Tibial artery (tissue), 4 donors: ENCODE results near the gene TLE2.
"Not testable (repeated sequence)": the region's sequence is repeated elsewhere in the genome, so short reads cannot be mapped to it uniquely, and the experiment has no call there.

ENCODE experiments used
- DNase-seq, 2 donors: peaks; one replicate each; pipeline ENCODE4 v3.0.0-alpha.2; 2019
- H3K27ac ChIP-seq, 2 donors: fragments of 200-600 bp; sonication (generic) in 1 of 2; 1 replicate in 1 of 2; 2 replicates in 1 of 2; pipeline ENCODE4 v1.5.1; 2018 to 2019; ENCODE audit warnings: mild to moderate bottlenecking in 1 of 2
- H3K27me3 ChIP-seq, 2 donors: fragments of 200-600 bp; sonication (generic) in 1 of 2; one replicate each; pipeline versions ENCODE4 v1.5.1 to v1.6.0; 2016 to 2019
- H3K36me3 ChIP-seq, 3 donors: fragments of 200-600 bp; sonication (generic) in 2 of 3; one replicate each; pipeline ENCODE4 v1.5.1; 2016 to 2019; ENCODE audit warnings: mild to moderate bottlenecking in 2 of 3
- H3K4me1 ChIP-seq, 4 donors: fragments of 200-600 bp; sonication (generic) in 2 of 4; 1 replicate in 3 of 4; 2 replicates in 1 of 4; pipeline ENCODE4 v1.5.1; 2016 to 2019
- H3K4me3 ChIP-seq, 2 donors: fragments of 200-600 bp; sonication (generic) in 1 of 2; 1 replicate in 1 of 2; 2 replicates in 1 of 2; pipeline ENCODE4 v1.5.1; 2018 to 2019; ENCODE audit warnings: mild to moderate bottlenecking in 2 of 2
- H3K9me3 ChIP-seq, 3 donors: fragments of 200-600 bp; sonication (generic) in 1 of 3; one replicate each; pipeline ENCODE4 v1.5.1; 2016 to 2019
- CTCF ChIP-seq, 2 experiments: fragments of 200-600 bp in 1 of 2; fragments of 450-650 bp in 1 of 2; IDR thresholded peaks; one replicate each; pipeline ENCODE4 v1.5.1; 2017 to 2019; ENCODE audit warnings: antibody characterized with exemption in 2 of 2, mild to moderate bottlenecking in 1 of 2, moderate library complexity in 1 of 2
- intact Hi-C: fragments of 100-400 bp; cut with DNase I; formaldehyde crosslinking; loops from one replicate; pipeline ENCODE4 v1.15.0; 2023; ENCODE audit warnings: low total_unique reads

TLE2 gene

GRCh38 chr19:2967972-2968371 is 61.1 kb downstream of the TLE2 start:
- Histone ChIP-seq H3K27ac (no peak overlapping the region), H3K27me3 (peaks cover 0 to 18% of the 10 kb centered on the region in 2 donors)
- intact Hi-C loops, result loop anchor here (5.0 kb wide), 1 partner anchor 94 kb away; the partner anchor contains the start of gene TLE5

GRCh38 chr19:2964874-2965273 is 64.2 kb downstream of the TLE2 start:
- intact Hi-C loops, result loop anchor here (5.0 kb wide), 2 partner anchors 97 to 337 kb away; partner anchors contain the start of gene TLE5
- Histone ChIP-seq H3K4me3 (no peak overlapping the region), H3K36me3 (no peaks in the 10 kb centered on the region), H3K4me1 (peaks cover 0 to 12% (median 8%) of the 10 kb centered on the region in 4 donors), H3K27ac (no peak overlapping the region), H3K27me3 (peaks cover 0 to 27% of the 10 kb centered on the region in 2 donors), H3K9me3 (no peaks in the 10 kb centered on the region)
- TF ChIP-seq CTCF (IDR thresholded peaks at IDR 0.05), result no peak
- DNase-seq, result no peak

More at GRCh38 chr19:2967972-2968371, 61.1 kb downstream of the TLE2 start:
- Histone ChIP-seq H3K4me3 (no peak overlapping the region), H3K9me3 (no peaks in the 10 kb centered on the region), H3K4me1 (peaks cover 0 to 31% (median 21%) of the 10 kb centered on the region in 4 donors), H3K36me3 (no peaks in the 10 kb centered on the region)
- no peak for TF ChIP-seq CTCF (IDR thresholded peaks at IDR 0.05)
- DNase-seq, result no peak

GRCh38 chr19:2963631-2964030 is 65.4 kb downstream of the TLE2 start:
- H3K27me3 ChIP-seq, result peaks cover 0 to 24% of the 10 kb centered on the region in 2 donors
- not testable (repeated sequence) for DNase-seq, H3K36me3 ChIP-seq, H3K27ac ChIP-seq, H3K4me3 ChIP-seq, H3K4me1 ChIP-seq, H3K9me3 ChIP-seq
- intact Hi-C loops, result loop anchor here (5.0 kb wide), 1 partner anchor 339 kb away; no protein-coding TSS in a partner anchor

GRCh38 chr19:2963122-2963521 is 66.0 kb downstream of the TLE2 start:
- Histone ChIP-seq H3K4me3 (no peak overlapping the region), H3K27ac (no peak overlapping the region), H3K27me3 (peaks cover 0 to 19% of the 10 kb centered on the region in 2 donors), H3K9me3 (no peaks in the 10 kb centered on the region), H3K36me3 (no peaks in the 10 kb centered on the region), H3K4me1 (no peaks in the 10 kb centered on the region)
- no peak for TF ChIP-seq CTCF (IDR thresholded peaks at IDR 0.05)
- intact Hi-C loops, result loop anchor here (5.0 kb wide), 1 partner anchor 339 kb away; no protein-coding TSS in a partner anchor
- no peak for DNase-seq

GRCh38 chr19:2962018-2962670 is 66.9 kb downstream of the TLE2 start:
- no peaks in the 10 kb centered on the region for H3K9me3 ChIP-seq
- TF ChIP-seq CTCF (IDR thresholded peaks at IDR 0.05), result peak; percentile 65 to 96
- no peaks in the 10 kb centered on the region for H3K36me3 ChIP-seq
- no peak overlapping the region for H3K27ac ChIP-seq
- no peak overlapping the region for H3K4me3 ChIP-seq
- peak in 1 of 2 donors; percentile 53 for DNase-seq
- H3K4me1 ChIP-seq, result no peaks in the 10 kb centered on the region
- intact Hi-C loops, result loop anchor here (5.0 kb wide), 1 partner anchor 340 kb away; no protein-coding TSS in a partner anchor
- H3K27me3 ChIP-seq, result peaks cover 0 to 19% of the 10 kb centered on the region in 2 donors

- Histone ChIP-seq H3K36me3 (no peaks in the 10 kb centered on the region), H3K27ac (no peak overlapping the region), H3K4me1 (no peaks in the 10 kb centered on the region), H3K27me3 (peaks cover 0 to 23% of the 10 kb centered on the region in 2 donors), H3K9me3 (no peaks in the 10 kb centered on the region), H3K4me3 (no peak overlapping the region)
- intact Hi-C loops, result loop anchor here (5.0 kb wide), 1 partner anchor 342 kb away; no protein-coding TSS in a partner anchor
- no peak for DNase-seq
- no peak for TF ChIP-seq CTCF (IDR thresholded peaks at IDR 0.05)
Measured at GRCh38 chr19:2960120-2960519, 69.0 kb downstream of the TLE2 start.
